Measurements from ENCODE around the gene FLACC1. TPM values are rescaled to one million over a fixed set of nuclear protein-coding genes. Genes with fewer than 3 reads are reported as not detected.

FLACC1 gene, protein sequence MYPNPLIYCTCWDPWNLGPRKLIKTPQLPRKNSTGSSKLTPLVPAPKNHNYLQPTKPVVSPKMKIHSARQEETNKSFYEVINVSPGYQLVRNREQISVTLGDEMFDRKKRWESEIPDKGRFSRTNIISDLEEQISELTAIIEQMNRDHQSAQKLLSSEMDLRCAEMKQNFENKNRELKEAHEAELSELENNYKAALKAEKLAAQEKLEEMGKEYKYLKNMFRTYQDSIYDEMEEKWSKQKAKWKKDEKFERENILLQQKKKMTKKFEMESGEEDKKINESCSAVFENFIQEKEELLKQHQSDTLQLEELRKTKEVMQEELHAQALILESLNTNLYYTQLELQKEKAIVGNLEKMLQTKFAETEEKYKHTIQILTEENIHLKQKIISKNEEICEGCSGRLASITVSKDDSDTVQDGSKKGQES
- total RNA-seq (ENCODE audit: low replicate concordance): 0.48 and 1.4 TPM in 2 replicates
- long read RNA-seq: 0 reads

DNA sequence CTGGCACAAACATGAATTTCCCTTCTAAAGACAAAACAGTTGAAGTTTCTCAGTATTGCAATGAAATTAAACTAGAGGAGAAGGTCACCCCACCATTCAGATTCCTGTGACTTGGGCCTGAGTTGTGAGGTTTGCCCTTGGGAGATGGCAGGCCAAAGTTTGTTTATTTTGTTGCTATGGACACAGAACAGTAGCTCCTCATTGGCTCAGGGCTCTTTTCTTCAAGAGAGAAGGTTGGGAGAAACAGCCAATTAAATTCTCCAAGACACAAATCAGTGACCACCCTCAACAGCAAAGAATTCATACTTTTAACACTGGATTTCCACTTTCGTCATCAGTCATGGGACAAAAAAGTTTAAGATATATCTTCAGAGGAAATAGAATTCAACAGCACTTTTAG, at the start of gene FLACC1:
Gene FLACC1 (minus strand): TSS at position 125 of the 400 bp plus-strand sequence. CDS start 5,941 bp downstream, outside the sequence.
- peak within 1 kb of the TSS; percentile 63 for H3K27ac Mint-ChIP-seq
- H3K4me3 Mint-ChIP-seq: peak within 1 kb of the TSS; percentile 18
- no peak for DNase-seq (ENCODE audit: extremely low spot score, unreplicated experiment)
- TF ChIP-seq, protein P1, sequence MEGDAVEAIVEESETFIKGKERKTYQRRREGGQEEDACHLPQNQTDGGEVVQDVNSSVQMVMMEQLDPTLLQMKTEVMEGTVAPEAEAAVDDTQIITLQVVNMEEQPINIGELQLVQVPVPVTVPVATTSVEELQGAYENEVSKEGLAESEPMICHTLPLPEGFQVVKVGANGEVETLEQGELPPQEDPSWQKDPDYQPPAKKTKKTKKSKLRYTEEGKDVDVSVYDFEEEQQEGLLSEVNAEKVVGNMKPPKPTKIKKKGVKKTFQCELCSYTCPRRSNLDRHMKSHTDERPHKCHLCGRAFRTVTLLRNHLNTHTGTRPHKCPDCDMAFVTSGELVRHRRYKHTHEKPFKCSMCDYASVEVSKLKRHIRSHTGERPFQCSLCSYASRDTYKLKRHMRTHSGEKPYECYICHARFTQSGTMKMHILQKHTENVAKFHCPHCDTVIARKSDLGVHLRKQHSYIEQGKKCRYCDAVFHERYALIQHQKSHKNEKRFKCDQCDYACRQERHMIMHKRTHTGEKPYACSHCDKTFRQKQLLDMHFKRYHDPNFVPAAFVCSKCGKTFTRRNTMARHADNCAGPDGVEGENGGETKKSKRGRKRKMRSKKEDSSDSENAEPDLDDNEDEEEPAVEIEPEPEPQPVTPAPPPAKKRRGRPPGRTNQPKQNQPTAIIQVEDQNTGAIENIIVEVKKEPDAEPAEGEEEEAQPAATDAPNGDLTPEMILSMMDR (conservative IDR thresholded peaks at IDR 0.05): no peak
- no peaks in the 10 kb centered on the region for H3K9me3 Mint-ChIP-seq
- H3K4me1 Mint-ChIP-seq (ENCODE audit: unreplicated experiment): peaks cover 7% of the 10 kb centered on the region
- H3K36me3 Mint-ChIP-seq: peaks cover 15% of the 10 kb centered on the region
- no peaks in the 10 kb centered on the region for H3K27me3 Mint-ChIP-seq

DNA sequence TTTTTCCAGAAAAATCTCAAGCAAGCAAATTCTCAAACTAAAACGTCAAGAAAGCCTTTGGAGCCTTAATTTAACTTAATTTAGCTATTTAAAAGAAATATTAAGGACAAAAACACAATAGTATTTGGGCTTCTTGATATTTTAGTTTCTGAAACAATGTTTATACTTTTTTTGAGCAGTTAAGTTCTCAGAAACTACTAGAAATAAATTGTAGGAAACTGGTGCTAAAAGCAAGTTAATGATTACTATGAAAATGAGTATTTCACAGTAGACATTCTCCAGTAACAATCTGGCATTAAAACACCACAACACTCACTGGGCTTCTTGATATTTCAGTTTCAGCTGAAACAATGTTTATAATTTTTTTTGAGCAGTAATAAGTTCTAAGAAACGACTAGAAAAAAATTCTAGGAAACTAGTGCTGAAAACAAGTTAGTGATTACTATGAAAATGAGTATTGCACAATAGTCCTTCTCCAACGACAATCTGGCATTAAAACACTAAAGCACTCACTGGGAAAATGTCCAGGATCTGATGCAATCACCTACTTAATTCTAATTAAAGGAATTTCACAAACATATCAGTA, 49.0 kb upstream of the FLACC1 start:
- H3K36me3 Mint-ChIP-seq: peaks cover 6% of the 10 kb centered on the region
- no peaks in the 10 kb centered on the region for H3K27me3 Mint-ChIP-seq
- peaks cover 13% of the 10 kb centered on the region for H3K4me1 Mint-ChIP-seq (ENCODE audit: unreplicated experiment)
- H3K4me3 Mint-ChIP-seq: no peak overlapping the region
- H3K9me3 Mint-ChIP-seq: no peaks in the 10 kb centered on the region
- no peak for DNase-seq (ENCODE audit: extremely low spot score, unreplicated experiment)
- H3K27ac Mint-ChIP-seq: no peak overlapping the region
- TF ChIP-seq, protein P1 (conservative IDR thresholded peaks at IDR 0.05): no peak

DNA sequence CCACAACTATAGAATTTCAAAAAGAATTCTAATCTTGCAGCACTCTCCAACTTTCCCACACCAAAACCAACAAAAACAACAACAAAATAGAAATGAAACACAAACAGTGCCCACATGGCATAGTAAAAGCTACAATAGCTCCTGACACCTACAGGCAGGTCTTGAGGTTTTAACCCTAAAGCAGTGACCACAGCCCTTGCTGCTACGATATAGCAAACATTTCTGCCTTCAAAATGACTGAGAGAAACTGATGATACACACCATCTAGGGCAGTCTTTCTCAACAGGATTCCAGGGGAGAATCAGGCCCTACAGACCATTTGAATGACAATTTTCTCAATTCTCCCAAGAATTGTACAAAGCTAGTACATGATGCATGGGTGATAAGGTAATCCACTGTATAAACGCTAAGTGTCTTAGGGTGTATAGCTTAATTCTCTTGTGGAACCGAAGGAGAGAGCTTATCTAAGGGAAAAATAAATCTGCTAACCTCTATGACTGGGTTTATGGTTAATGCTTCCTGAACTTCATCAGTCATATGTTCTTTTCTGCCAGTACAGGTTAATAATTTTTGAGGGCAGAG, 47.6 kb upstream of the FLACC1 start:
- TF ChIP-seq, protein P1 (conservative IDR thresholded peaks at IDR 0.05): no peak
- no peak overlapping the region for H3K4me3 Mint-ChIP-seq

DNA sequence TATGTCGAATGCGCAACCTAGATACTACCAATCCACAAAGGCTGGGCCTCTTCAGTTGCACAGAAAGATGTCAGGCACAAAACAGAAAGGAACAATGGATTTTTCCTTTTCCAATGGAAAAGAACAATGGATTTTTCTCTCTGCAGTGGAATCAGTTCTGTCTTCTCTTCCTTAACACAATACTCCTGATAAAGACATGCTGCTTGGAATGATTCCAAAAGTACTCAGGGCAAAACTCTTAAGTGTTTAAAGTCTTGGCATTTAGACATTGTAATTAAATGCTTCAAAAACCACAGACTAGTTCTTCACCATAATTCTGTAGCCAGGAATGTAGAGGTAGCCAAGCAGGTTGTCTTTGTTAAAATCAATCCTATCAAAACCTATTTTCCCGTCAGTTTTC, 46.7 kb upstream of the FLACC1 start:
- no peak for DNase-seq (ENCODE audit: extremely low spot score, unreplicated experiment)
- TF ChIP-seq, protein P1 (conservative IDR thresholded peaks at IDR 0.05): no peak
- Mint-ChIP-seq H3K27me3 (no peaks in the 10 kb centered on the region), H3K27ac (peak overlapping the region; percentile 34), H3K4me3 (peak overlapping the region; percentile 57), H3K36me3 (no peaks in the 10 kb centered on the region), H3K9me3 (no peaks in the 10 kb centered on the region), H3K4me1 (ENCODE audit: unreplicated experiment) (peaks cover 13% of the 10 kb centered on the region)

More for the DNA sequence above, 47.6 kb upstream of the FLACC1 start:
- Mint-ChIP-seq H3K4me1 (ENCODE audit: unreplicated experiment) (peaks cover 13% of the 10 kb centered on the region), H3K36me3 (no peaks in the 10 kb centered on the region), H3K27ac (no peak overlapping the region), H3K9me3 (no peaks in the 10 kb centered on the region), H3K27me3 (no peaks in the 10 kb centered on the region)
- DNase-seq (ENCODE audit: extremely low spot score, unreplicated experiment): no peak

DNA sequence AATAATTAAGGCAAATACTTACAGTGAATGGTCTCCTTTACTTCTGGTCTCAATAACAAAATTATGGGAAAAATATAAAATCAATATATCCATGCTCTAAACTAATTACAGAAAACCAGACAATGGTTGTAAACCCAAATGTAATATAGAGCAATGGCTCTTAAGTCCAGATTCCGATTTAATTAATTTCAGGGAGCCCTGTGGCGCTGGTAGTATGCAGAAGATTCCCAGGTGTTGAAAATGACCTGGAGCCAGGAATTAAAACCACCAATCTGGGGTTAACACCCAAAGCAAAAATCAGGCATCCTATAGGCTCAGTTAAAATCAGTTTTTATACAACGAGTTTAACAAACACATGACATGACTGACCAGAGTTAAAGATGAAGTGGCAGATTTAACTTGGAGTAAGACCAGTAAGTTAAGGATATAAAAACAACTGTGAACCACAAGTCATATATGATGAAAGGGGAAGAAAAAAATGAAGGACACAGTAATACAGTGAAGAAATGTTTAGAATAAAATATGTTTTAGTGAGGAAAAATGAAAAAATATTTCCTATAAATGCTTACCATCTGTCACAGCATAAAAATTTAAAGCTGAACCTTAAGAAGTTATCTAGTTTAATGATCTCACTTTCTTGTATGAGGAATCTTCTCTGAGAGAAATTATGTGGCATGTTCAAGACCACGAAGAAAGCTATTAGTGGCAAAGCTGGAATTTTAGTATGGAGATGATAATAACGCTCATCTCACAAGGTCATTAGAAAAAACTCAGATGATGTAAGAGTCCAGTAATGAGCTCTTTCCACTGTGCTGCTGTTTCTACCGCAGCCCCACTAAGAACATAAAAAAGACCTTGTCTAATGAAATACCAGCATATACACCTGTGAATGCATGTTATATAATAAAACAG, 45.8 kb upstream of the FLACC1 start:
- Mint-ChIP-seq H3K9me3 (no peaks in the 10 kb centered on the region), H3K4me1 (ENCODE audit: unreplicated experiment) (peaks cover 13% of the 10 kb centered on the region), H3K27ac (peak overlapping the region; percentile 23), H3K27me3 (no peaks in the 10 kb centered on the region), H3K4me3 (peak overlapping the region; percentile 8), H3K36me3 (peaks cover under 1% of the 10 kb centered on the region)
- TF ChIP-seq, protein P1 (conservative IDR thresholded peaks at IDR 0.05): no peak
- DNase-seq (ENCODE audit: extremely low spot score, unreplicated experiment): no peak
